T-cell (primary cell): Measurements from ENCODE around the gene TAF8. TPM values are rescaled to one million over a fixed set of nuclear protein-coding genes. Genes with fewer than 3 reads are reported as not detected.

ENCODE experiments used
- ATAC-seq, 4 experiments: fragments of 200-7000 bp in 3 of 4; fragments of 150-1000 bp in 1 of 4; cut with Tn5 transposase; replicated peaks in 1 of 4; 1 replicate in 3 of 4; 2 replicates in 1 of 4; pipeline ENCODE4 v1.10.0; 2021; ENCODE audit warnings: moderate library complexity in 3 of 4, mild to moderate bottlenecking in 2 of 4, moderate number of reproducible peaks in 1 of 4
- CTCF ChIA-PET, 2 donors: fragments of 300-600 bp; sonication (Branson Sonifier 250); formaldehyde crosslinking; loops; one replicate each; lab custom pipeline; 2022; ENCODE audit warnings: antibody characterized with exemption in 2 of 2; lab: Charles Lee
- POLR2A ChIA-PET, 2 donors: fragments of 300-600 bp; sonication (Branson Sonifier 250); formaldehyde crosslinking; loops; one replicate each; lab custom pipeline; 2022; ENCODE audit warnings: antibody characterized with exemption in 2 of 2; lab: Charles Lee
- DNase-seq, 35 experiments: peaks; one replicate each; pipeline versions ENCODE4 v3.0.0 to v3.0.0-alpha.2; 2013 to 2023
- H3K27ac ChIP-seq: one replicate; pipeline ENCODE4 v1.5.1; 2013; ENCODE audit warnings: low read length
- H3K27me3 ChIP-seq, 2 experiments: replicated peaks in 1 of 2; 1 replicate in 1 of 2; 2 replicates in 1 of 2; pipeline versions ENCODE4 v1.6.1 to v1.7.0; 2013; ENCODE audit warnings: low read length in 1 of 2, mixed read lengths in 1 of 2; ENCODE audit not compliant: control insufficient read depth in 2 of 2, insufficient read depth in 2 of 2; ENCODE audit errors: extremely low read depth in 1 of 2
- H3K36me3 ChIP-seq, 2 donors: 1 replicate in 1 of 2; 2 replicates in 1 of 2; pipeline versions ENCODE4 v1.6.1 to v1.7.0; 2013; ENCODE audit warnings: low read length in 1 of 2; ENCODE audit not compliant: control insufficient read depth in 2 of 2, insufficient read depth in 1 of 2; ENCODE audit errors: extremely low read depth in 1 of 2
- H3K4me1 ChIP-seq, 2 experiments: 1 replicate in 1 of 2; 2 replicates in 1 of 2; pipeline versions ENCODE4 v1.6.1 to v1.7.0; 2013; ENCODE audit warnings: low read length in 2 of 2, mixed read lengths in 1 of 2; ENCODE audit not compliant: insufficient read depth in 2 of 2, control insufficient read depth in 1 of 2; ENCODE audit errors: extremely low read depth in 1 of 2
- H3K4me3 ChIP-seq, 2 donors: 1 replicate in 1 of 2; 2 replicates in 1 of 2; pipeline versions ENCODE4 v1.5.1 to v1.7.0; 2013; ENCODE audit warnings: mild to moderate bottlenecking in 2 of 2, low read length in 1 of 2, moderate library complexity in 1 of 2; ENCODE audit not compliant: control insufficient read depth in 1 of 2; ENCODE audit errors: extremely low read depth in 1 of 2
- H3K9me3 ChIP-seq: 2 replicates; pipeline ENCODE4 v1.7.0; 2013
- H3K27ac Mint-ChIP-seq, 2 donors: one replicate each; pipeline ENCODE4 v1.8.0; 2020 to 2021; ENCODE audit warnings: mild to moderate bottlenecking in 2 of 2, mixed read lengths in 2 of 2
- H3K27me3 Mint-ChIP-seq, 2 donors: one replicate each; pipeline ENCODE4 v1.8.0; 2021 to 2022; ENCODE audit warnings: mixed read lengths in 2 of 2
- H3K36me3 Mint-ChIP-seq: one replicate; pipeline ENCODE4 v1.8.0; 2021; ENCODE audit warnings: mixed read lengths
- H3K4me1 Mint-ChIP-seq, 3 donors: one replicate each; pipeline ENCODE4 v1.8.0; 2020 to 2022; ENCODE audit warnings: mixed read lengths in 3 of 3, mild to moderate bottlenecking in 1 of 3
- H3K4me3 Mint-ChIP-seq, 3 donors: one replicate each; pipeline ENCODE4 v1.8.0; 2020 to 2022; ENCODE audit warnings: mild to moderate bottlenecking in 3 of 3, mixed read lengths in 3 of 3, moderate library complexity in 3 of 3
- H3K9me3 Mint-ChIP-seq, 3 donors: one replicate each; pipeline ENCODE4 v1.8.0; 2020 to 2022; ENCODE audit warnings: mixed read lengths in 3 of 3
- WGBS: methylation state at CpG from one replicate; pipeline ENCODE4 v1.1.5; 2013; ENCODE audit warnings: missing lambda C conversion rate; ENCODE audit not compliant: insufficient coverage; 5-methylcytosine and 5-hydroxymethylcytosine counted together
- total RNA-seq, 35 experiments: library from RNA in 6 of 35; stranded (reverse) in 6 of 35; fragments of 120-200 nt in 1 of 35; gene quantifications; one replicate each; pipeline versions ENCODE4 v1.2.1 to v1.2.4 and lab custom pipeline; 2013 to 2026

Gene TAF8
- total RNA-seq, 5 donors from 2014 or later (not counting 1 experiment from before 2014, with no cell fraction given), result 46.0 to 55.5 (median 47.6) TPM

DNA sequence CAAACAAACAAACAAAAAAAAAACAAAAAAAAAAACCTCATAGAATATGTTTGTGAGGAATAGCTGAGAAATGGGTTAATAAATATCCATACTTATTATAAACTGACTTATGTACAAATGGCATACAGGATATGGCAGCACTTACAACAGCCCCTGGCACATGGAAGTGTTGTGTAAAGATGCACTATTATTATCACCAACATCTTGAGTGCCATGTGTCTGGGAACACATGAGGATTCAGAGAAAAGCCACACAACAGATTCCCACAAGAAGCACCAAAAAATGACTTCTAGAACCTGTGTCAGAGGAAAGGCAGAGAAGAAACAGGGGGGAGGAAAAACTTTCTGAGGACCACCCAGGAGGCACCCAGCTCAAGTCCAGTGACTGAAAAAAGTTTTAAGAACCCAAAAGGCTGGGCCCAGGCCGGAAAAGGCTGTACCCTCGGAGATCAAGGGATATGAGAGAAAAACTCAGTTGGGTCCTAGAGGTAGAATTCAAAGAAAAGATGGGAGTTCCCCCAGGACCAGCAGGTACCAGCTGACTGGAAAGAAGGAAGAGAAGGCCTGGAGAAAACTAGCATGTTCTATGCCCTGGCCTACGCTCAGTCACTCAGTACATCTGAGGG, 9.4 kb upstream of the TAF8 start:
- no peak for ATAC-seq
- 42% methylated on average over 2 of the region's 3 CpGs for WGBS
- H3K4me3 ChIP-seq, result peak overlapping the region; percentile 26 to 55
- H3K27ac ChIP-seq, result peak overlapping the region; percentile 58
- Mint-ChIP-seq H3K4me3 (peak overlapping the region; percentile 62 to 99 (median 73)), H3K4me1 (peaks cover 74 to 89% (median 86%) of the 10 kb centered on the region in 3 donors), H3K27ac (peak overlapping the region; percentile 95 to 96), H3K36me3 (peaks cover 6% of the 10 kb centered on the region), H3K9me3 (no peaks in the 10 kb centered on the region), H3K27me3 (no peaks in the 10 kb centered on the region)
- peaks cover 55 to 99% of the 10 kb centered on the region in 2 experiments for H3K4me1 ChIP-seq
- H3K9me3 ChIP-seq, result no peaks in the 10 kb centered on the region
- peaks cover 0 to 28% of the 10 kb centered on the region in 2 donors for H3K36me3 ChIP-seq
- ChIA-PET POLR2A (interaction anchor here (0.6 to 0.8 kb wide), 4 partner anchors 12 to 98 kb away, joined by 3 to 5 read pairs (median 4); no protein-coding TSS in a partner anchor), CTCF (interaction anchor here (0.5 to 1.9 kb wide), 13 partner anchors 10 to 258 kb away, joined by 3 to 9 read pairs (median 3); partner anchors contain the start of genes BYSL (in 1 of the 2), MED20 (in 1 of the 2), TAF8 (in 1 of the 2) and TOMM6 (in 1 of the 2))
- H3K27me3 ChIP-seq, result no peaks in the 10 kb centered on the region
- no peak for DNase-seq

DNA sequence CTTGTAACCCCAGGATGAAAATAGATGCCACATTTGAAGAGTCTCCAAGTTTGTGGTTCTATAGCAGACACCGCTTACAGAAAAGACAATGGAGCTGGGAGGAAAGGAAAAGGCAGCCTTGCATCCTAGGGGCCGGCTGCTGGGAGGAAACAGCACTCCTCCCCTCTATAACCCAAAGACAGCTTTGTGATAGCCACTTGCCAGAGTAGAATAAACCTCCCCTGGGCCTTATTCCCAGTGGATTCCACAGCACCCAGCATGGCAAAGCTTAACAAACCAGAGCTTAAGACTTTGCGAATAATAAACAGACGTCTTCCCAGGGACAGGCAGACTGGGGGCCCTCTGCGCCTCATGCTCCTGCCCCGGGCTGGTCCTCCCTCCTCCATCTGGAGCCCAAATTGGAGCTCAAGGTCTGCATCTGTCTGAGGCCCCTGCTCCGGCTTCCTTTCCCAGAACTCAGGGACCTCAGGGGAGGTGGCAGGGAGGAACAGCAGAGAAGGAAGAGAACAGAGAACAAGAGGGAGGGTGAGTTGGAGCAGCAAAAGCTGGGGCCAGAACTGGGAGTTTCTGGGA, 8.8 kb upstream of the TAF8 start:
- ATAC-seq (no peak), DNase-seq (no peak)
- Mint-ChIP-seq H3K36me3 (peaks cover 8% of the 10 kb centered on the region), H3K9me3 (no peaks in the 10 kb centered on the region), H3K27me3 (no peaks in the 10 kb centered on the region), H3K4me3 (peak overlapping the region; percentile 62 to 99 (median 73)), H3K4me1 (peaks cover 80 to 91% (median 89%) of the 10 kb centered on the region in 3 donors), H3K27ac (peak overlapping the region; percentile 95 to 96)
- ChIA-PET POLR2A (interaction anchor here (0.6 to 0.8 kb wide), 3 partner anchors 13 to 95 kb away, joined by 3 to 5 read pairs (median 5); no protein-coding TSS in a partner anchor), CTCF (interaction anchor here (0.5 to 1.6 kb wide), 10 partner anchors 19 to 259 kb away, joined by 3 to 9 read pairs (median 3); partner anchors contain the start of genes BYSL (in 2 of the 2), MED20 (in 2 of the 2) and TOMM6 (in 1 of the 2))
- H3K4me1 ChIP-seq, result peaks cover 52 to 99% of the 10 kb centered on the region in 2 experiments
- H3K4me3 ChIP-seq, result peak overlapping the region; percentile 26 to 55
- H3K9me3 ChIP-seq, result no peaks in the 10 kb centered on the region
- H3K27ac ChIP-seq, result peak overlapping the region; percentile 58
- 53% methylated on average over 4 of the region's 7 CpGs for WGBS
- peaks cover 0 to 27% of the 10 kb centered on the region in 2 donors for H3K36me3 ChIP-seq
- H3K27me3 ChIP-seq, result no peaks in the 10 kb centered on the region

DNA sequence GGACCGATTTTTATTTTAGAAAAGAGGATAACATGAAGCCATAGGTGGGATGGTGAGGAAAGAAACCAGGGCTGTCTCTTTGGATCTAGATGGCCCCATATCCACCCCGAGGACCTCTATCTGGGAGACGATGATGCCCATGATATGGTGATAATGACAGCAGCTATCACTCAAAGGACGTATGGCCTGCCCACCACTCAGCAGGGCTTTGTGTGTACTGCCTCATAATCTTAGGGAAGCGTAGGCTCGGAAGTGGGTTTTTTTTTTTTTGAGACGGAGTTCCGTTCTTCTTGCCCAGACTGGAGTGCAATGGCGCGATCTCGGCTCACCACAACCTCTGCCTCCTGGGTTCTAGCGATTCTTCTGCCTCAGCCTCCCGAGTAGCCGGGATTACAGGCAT, 8.2 kb upstream of the TAF8 start:
- Mint-ChIP-seq H3K4me1 (peaks cover 85 to 94% (median 89%) of the 10 kb centered on the region in 3 donors), H3K4me3 (peak overlapping the region; percentile 62 to 99 (median 73)), H3K36me3 (peaks cover 13% of the 10 kb centered on the region), H3K9me3 (no peaks in the 10 kb centered on the region), H3K27ac (peak overlapping the region; percentile 95 to 96), H3K27me3 (no peaks in the 10 kb centered on the region)
- H3K4me3 ChIP-seq, result peak overlapping the region; percentile 26 to 55
- ChIA-PET CTCF (interaction anchor here (0.8 to 1.4 kb wide), 7 partner anchors 20 to 260 kb away, joined by 3 to 6 read pairs (median 3); partner anchors contain the start of genes BYSL (in 2 of the 2), MED20 (in 2 of the 2) and TOMM6 (in 1 of the 2)), POLR2A (interaction anchor here in 1 of 2 donors (0.7 to 0.8 kb wide), 3 partner anchors 14 to 96 kb away, joined by 3 to 5 read pairs (median 5); no protein-coding TSS in a partner anchor)
- H3K9me3 ChIP-seq, result no peaks in the 10 kb centered on the region
- H3K27me3 ChIP-seq, result no peaks in the 10 kb centered on the region
- no peak for DNase-seq
- no peak for ATAC-seq
- H3K27ac ChIP-seq, result peak overlapping the region; percentile 58
- H3K4me1 ChIP-seq, result peaks cover 51 to 97% of the 10 kb centered on the region in 2 experiments
- peaks cover 0 to 27% of the 10 kb centered on the region in 2 donors for H3K36me3 ChIP-seq
- WGBS, result 40% methylated on average over 7 of the region's 14 CpGs

DNA sequence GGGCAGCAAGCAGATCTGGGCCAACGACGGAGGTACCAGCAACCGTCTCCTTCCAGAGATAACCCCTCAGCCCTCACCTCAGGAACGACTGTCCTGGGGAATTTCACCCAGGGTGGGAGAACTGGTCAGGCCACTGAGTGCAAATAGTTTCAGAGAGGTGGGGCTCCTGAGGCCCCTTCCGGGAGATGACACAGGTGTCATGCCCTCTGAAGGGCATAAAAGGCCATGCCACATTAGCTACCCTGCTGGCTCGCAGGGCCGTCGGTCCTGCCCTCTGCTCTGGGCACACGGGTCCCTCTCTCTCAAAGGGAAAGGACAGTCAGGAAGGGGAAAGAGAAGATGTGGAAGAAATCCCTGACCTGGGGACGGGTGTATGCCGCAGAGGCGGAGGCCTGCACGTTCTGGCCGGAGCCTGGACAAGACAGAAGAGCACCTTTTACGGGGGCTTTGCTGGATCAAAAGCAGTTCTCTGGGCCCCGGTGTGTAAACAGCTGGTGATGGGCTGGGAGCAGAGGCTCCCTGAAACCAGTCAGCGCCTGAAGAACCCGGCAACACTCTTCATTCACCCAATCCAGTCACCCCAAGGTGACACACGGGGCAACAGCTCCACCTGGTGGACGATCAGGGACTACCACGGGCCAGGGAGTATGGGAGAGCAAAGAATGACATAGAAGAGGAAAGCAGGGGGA, 6.4 kb upstream of the TAF8 start:
- Mint-ChIP-seq H3K27ac (peak overlapping the region; percentile 95 to 96), H3K4me1 (peaks cover 77 to 88% (median 87%) of the 10 kb centered on the region in 3 donors), H3K36me3 (peaks cover 11% of the 10 kb centered on the region), H3K9me3 (no peaks in the 10 kb centered on the region), H3K4me3 (peak overlapping the region; percentile 72 to 99 (median 73)), H3K27me3 (no peaks in the 10 kb centered on the region)
- peak; percentile 21 to 28 (median 24) for ATAC-seq
- Histone ChIP-seq H3K4me1 (peaks cover 39 to 87% of the 10 kb centered on the region in 2 experiments), H3K4me3 (peak overlapping the region; percentile 44 to 60), H3K36me3 (peaks cover 0 to 27% of the 10 kb centered on the region in 2 donors), H3K27me3 (no peaks in the 10 kb centered on the region), H3K9me3 (no peaks in the 10 kb centered on the region), H3K27ac (peak overlapping the region; percentile 58)
- 40% methylated on average over 8 of the region's 21 CpGs for WGBS
- peak; percentile 78 to 96 (median 91) for DNase-seq
- POLR2A ChIA-PET, result interaction anchor here in 1 of 2 donors (1.2 kb wide), 1 partner anchor 14 kb away, joined by 7 read pairs; no protein-coding TSS in a partner anchor
- CTCF ChIA-PET, result interaction anchor here (0.6 to 3.7 kb wide), 13 partner anchors 12 to 310 kb away, joined by 3 to 27 read pairs (median 6); partner anchors contain the start of genes BYSL (in 2 of the 2), MED20 (in 2 of the 2), TOMM6 (in 1 of the 2) and USP49 (in 1 of the 2)

DNA sequence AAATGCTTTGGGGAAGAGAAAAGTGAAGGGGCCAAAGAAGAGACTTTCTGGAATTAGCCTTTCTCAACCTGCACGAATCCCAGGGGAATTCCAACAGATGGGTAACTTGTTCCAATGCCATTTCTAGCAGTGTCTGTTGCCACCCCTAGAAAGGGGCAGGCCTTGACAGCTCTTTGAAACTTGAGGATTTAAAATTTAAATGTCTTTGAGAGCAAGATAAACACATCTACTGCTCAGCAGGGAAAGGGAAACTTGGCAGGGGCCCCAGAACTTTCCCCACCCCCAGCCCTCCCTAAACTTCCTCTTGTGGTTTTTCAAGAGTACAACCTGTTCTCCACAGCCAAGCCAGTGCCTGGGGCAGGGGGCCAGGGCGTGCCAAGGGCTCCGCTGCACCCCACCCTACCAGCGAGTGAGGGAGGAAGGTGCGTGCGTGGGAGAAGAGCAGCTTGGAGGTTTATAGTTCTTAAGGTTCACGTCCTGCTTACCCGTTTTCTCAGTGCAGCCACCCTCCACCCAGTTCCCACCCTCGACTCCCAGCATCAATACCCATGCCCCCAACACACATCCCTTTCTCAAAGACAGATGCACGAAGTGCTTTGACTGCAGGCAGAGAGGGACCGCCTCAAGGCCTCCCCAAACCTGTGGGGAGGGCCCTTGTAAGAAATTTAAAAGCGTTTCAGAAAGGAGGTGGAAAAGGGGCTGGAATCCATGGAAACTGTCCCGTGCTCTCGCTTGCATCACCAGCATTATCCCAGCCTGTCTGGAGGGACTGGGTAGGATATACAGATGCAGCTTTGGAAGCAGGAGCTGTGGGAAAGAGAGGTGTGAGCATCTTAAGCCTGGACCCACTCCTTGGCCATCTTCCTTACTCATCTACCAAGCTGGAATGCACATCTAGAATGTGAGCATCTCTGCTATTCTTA, 4.5 kb upstream of the TAF8 start:
- Mint-ChIP-seq H3K27ac (peak overlapping the region; percentile 98), H3K4me3 (peak overlapping the region; percentile 97 to 99 (median 98)), H3K4me1 (peaks cover 74 to 84% (median 80%) of the 10 kb centered on the region in 3 donors), H3K36me3 (peaks cover 11% of the 10 kb centered on the region), H3K9me3 (no peaks in the 10 kb centered on the region), H3K27me3 (no peaks in the 10 kb centered on the region)
- H3K4me1 ChIP-seq, result peaks cover 39 to 82% of the 10 kb centered on the region in 2 experiments
- peak overlapping the region; percentile 80 to 98 for H3K4me3 ChIP-seq
- DNase-seq (peak; percentile 72 to 100 (median 91)), ATAC-seq (peak; percentile 36 to 67 (median 52))
- ChIA-PET POLR2A (interaction anchor here in 1 of 2 donors (1.1 kb wide), 1 partner anchor 17 kb away, joined by 3 read pairs; no protein-coding TSS in a partner anchor), CTCF (interaction anchor here (0.6 to 3.7 kb wide), 10 partner anchors 23 to 273 kb away, joined by 3 to 27 read pairs (median 6); partner anchors contain the start of genes BYSL (in 1 of the 2), CCND3 (in 1 of the 2), MED20 (in 1 of the 2) and TOMM6 (in 1 of the 2))
- H3K27me3 ChIP-seq, result no peaks in the 10 kb centered on the region
- WGBS, result 0% methylated on average over 1 of the region's 14 CpGs
- peak overlapping the region; percentile 43 for H3K27ac ChIP-seq
- H3K36me3 ChIP-seq, result peaks cover 0 to 27% of the 10 kb centered on the region in 2 donors
- no peaks in the 10 kb centered on the region for H3K9me3 ChIP-seq
